ENCODE results near the gene GPC1.

GPC1 gene

DNA sequence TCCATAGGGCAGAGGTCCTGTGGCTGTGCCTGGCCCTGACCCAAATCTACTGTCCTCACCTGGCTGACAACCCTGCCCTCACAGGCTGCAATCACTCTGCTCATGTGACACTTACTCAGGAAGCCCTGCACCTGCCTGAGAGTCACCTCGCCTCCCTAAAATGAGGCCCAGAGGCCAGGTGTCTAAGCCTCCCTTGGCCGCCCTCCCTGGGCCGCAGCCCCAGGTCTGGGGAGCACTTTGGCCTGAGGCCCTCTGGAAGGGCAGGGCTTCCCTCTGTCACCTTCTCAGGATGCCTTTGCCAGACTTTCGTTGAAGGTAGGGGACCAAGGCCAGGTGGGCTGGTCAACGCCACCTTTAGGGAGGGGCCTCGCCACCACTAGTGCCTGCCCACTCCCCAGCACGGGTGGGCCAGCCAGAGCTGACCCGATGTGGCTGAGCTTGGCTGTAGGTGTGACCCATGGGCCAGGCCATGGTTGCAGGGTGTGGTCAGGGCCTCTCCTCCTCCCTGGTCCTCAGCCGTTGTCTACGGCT lies 6.1 kb upstream of the GPC1 start:
- Histone ChIP-seq H3K9ac (ENCODE audit: low read length) (no peak overlapping the region), H3K9me3 (ENCODE audit: low read length) (no peaks in the 10 kb centered on the region), H3K36me3 (ENCODE audit: insufficient read depth, low read length) (no peaks in the 10 kb centered on the region), H3K27me3 (ENCODE audit: control insufficient read depth in 1 of 2, insufficient read depth in 2 of 2, low read length in 2 of 2) (no peaks in the 10 kb centered on the region), H3K4me1 (ENCODE audit: insufficient read depth, low read length) (peaks cover 6% of the 10 kb centered on the region), H3K4me3 (ENCODE audit: low read depth in 1 of 2, low read length in 2 of 2) (no peak overlapping the region), H3K27ac (ENCODE audit: low read depth, low read length) (no peak overlapping the region)

DNA sequence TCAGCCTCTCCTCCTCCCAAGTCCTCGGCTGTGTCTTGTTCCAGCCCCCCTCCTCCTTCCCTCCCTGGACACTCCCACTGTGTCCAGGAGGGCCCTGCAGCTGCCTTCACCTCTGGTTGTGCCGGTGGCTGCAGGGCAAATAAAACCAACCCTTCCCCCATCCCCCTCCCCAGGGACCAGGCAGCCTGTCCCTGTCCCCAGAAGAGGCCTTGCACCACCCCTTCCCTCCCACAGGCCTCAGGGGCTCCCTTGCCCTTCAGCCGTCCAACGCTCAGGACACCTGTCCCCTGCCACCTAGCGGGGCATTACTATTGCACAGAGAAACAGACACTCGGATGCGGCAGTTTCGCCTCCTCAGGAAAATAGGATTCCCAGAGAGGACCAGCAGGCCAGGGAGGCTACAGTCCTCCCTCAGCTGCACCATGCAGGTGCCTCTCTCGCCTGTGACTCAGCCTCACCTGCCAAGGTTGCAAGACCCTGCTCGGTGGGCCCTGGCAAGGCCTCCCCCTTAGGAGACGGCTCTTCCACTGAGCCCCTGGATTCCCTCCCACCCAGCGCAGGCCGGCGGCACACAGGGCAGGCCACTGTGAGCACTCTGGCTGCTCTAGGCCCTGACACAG lies 5.5 kb upstream of the GPC1 start:
- Histone ChIP-seq H3K36me3 (ENCODE audit: insufficient read depth, low read length) (no peaks in the 10 kb centered on the region), H3K4me1 (ENCODE audit: insufficient read depth, low read length) (peaks cover 6% of the 10 kb centered on the region), H3K27me3 (ENCODE audit: control insufficient read depth in 1 of 2, insufficient read depth in 2 of 2, low read length in 2 of 2) (no peaks in the 10 kb centered on the region), H3K9me3 (ENCODE audit: low read length) (no peaks in the 10 kb centered on the region), H3K4me3 (ENCODE audit: low read depth in 1 of 2, low read length in 2 of 2) (no peak overlapping the region), H3K9ac (ENCODE audit: low read length) (no peak overlapping the region), H3K27ac (ENCODE audit: low read depth, low read length) (no peak overlapping the region)

DNA sequence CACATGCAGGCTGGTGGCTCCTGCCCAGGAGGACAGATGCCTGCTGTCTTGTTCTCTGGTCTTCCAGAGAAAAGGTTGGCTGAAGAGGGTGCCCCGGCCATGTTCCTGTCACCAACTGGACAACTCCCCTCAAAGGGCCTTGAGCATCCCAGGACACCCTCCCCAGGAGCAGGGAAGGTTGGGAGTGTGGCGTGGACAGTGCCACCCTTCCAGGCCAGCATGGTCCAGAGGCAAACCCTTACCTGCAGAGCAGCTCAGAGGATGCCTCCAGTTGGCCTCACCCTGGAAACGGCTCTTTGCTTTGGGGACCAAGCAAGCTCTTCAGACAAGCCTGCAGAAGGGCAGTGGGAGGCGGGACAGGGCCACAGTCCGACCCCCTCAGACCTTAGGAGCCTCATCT lies 4.9 kb upstream of the GPC1 start:
- peaks cover 6% of the 10 kb centered on the region for H3K4me1 ChIP-seq (ENCODE audit: insufficient read depth, low read length)
- no peaks in the 10 kb centered on the region for H3K36me3 ChIP-seq (ENCODE audit: insufficient read depth, low read length)
- no peak overlapping the region for H3K4me3 ChIP-seq (ENCODE audit: low read depth in 1 of 2, low read length in 2 of 2)
- H3K9me3 ChIP-seq (ENCODE audit: low read length): no peaks in the 10 kb centered on the region
- H3K27ac ChIP-seq (ENCODE audit: low read depth, low read length): no peak overlapping the region
- no peaks in the 10 kb centered on the region for H3K27me3 ChIP-seq (ENCODE audit: control insufficient read depth in 1 of 2, insufficient read depth in 2 of 2, low read length in 2 of 2)
- no peak overlapping the region for H3K9ac ChIP-seq (ENCODE audit: low read length)

DNA sequence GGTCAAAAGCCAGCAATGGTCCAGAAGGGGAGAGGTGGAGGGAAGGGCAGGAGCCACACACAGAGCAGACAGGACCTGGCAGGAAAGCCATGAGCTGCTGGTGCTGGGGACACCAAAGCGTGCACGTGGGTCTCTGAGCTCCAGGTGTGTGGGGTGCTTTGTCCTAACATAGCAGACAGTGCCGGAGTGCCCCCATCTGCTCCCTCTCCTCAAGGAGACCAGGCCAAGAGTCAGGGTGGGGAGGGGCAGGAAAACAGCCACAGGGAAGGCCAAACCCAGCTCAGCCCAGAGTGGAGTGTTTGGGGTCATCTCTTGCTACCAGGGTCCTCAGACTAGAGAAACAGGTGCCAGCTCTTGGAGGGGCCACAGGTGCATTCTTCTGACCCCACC lies 4.2 kb upstream of the GPC1 start:
- Histone ChIP-seq H3K9me3 (ENCODE audit: low read length) (no peaks in the 10 kb centered on the region), H3K4me3 (ENCODE audit: low read depth in 1 of 2, low read length in 2 of 2) (no peak overlapping the region), H3K27me3 (ENCODE audit: control insufficient read depth in 1 of 2, insufficient read depth in 2 of 2, low read length in 2 of 2) (no peaks in the 10 kb centered on the region)

DNA sequence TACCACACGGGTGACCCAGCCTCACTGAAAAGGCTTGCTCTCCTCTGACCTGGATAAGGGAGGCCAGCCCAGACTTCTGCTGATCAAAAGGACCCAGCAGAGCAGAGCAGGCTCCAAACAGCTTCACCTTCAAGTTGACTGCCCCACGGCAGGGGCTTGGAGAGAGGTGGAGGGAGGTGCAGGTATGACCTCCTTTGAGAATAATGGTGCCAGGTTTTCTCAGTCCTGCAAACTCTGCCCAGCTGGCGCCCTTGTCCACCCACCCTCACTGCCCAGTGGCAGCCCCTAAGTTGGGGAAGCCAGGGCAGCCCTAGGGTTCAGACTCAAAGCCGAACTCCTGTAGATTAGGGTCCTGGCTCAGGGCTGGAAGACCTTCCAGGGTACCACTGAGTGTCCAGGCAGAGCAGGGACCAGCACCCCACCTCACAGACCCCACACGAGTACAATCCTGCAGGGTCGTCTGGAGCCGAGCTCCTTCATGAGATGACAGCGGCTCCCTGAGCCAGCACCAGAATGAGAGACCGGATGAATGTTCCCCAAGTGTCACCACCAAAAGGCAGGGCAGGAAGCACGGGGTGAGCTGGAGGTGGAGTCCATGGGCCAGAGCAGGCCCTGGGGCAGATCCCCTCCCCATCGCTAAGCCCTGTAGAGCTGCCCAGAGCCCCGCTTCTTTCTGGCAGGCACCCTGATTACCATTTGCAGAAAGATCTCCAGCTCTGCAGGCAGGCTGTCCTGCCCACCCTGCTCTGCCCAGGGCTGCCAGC lies 3.6 kb upstream of the GPC1 start:
- peaks cover 0 to 4% of the 10 kb centered on the region in 2 donors for H3K27me3 ChIP-seq (ENCODE audit: control insufficient read depth in 1 of 2, insufficient read depth in 2 of 2, low read length in 2 of 2)
- no peak overlapping the region for H3K27ac ChIP-seq (ENCODE audit: low read depth, low read length)
- no peaks in the 10 kb centered on the region for H3K9me3 ChIP-seq (ENCODE audit: low read length)
- no peak overlapping the region for H3K4me3 ChIP-seq (ENCODE audit: low read depth in 1 of 2, low read length in 2 of 2)
- no peaks in the 10 kb centered on the region for H3K36me3 ChIP-seq (ENCODE audit: insufficient read depth, low read length)
- no peak overlapping the region for H3K9ac ChIP-seq (ENCODE audit: low read length)
- H3K4me1 ChIP-seq (ENCODE audit: insufficient read depth, low read length): peaks cover 10% of the 10 kb centered on the region

More for the DNA sequence above, 4.2 kb upstream of the GPC1 start:
- peaks cover 6% of the 10 kb centered on the region for H3K4me1 ChIP-seq (ENCODE audit: insufficient read depth, low read length)
- no peak overlapping the region for H3K9ac ChIP-seq (ENCODE audit: low read length)
- no peaks in the 10 kb centered on the region for H3K36me3 ChIP-seq (ENCODE audit: insufficient read depth, low read length)
- H3K27ac ChIP-seq (ENCODE audit: low read depth, low read length): no peak overlapping the region

DNA sequence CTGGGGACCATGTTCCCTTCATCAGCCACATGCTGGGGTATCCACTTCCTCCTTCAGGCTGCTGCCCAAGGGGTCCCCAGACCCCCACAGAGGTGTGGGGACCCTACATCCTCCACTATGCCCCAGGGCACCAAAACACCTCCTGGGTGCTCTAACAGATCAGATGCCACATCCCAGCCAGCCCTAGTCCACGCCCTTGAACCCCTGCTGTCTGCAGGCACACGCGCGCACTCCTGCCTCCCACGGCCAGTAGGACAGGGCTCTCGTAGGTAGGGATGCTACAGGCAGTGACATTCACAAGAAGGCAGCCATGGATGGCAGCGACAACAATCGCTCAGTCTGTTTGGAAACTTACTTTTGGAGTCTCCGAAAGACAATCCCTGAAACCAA lies 3.0 kb upstream of the GPC1 start:
- H3K27ac ChIP-seq (ENCODE audit: low read depth, low read length): no peak overlapping the region

DNA sequence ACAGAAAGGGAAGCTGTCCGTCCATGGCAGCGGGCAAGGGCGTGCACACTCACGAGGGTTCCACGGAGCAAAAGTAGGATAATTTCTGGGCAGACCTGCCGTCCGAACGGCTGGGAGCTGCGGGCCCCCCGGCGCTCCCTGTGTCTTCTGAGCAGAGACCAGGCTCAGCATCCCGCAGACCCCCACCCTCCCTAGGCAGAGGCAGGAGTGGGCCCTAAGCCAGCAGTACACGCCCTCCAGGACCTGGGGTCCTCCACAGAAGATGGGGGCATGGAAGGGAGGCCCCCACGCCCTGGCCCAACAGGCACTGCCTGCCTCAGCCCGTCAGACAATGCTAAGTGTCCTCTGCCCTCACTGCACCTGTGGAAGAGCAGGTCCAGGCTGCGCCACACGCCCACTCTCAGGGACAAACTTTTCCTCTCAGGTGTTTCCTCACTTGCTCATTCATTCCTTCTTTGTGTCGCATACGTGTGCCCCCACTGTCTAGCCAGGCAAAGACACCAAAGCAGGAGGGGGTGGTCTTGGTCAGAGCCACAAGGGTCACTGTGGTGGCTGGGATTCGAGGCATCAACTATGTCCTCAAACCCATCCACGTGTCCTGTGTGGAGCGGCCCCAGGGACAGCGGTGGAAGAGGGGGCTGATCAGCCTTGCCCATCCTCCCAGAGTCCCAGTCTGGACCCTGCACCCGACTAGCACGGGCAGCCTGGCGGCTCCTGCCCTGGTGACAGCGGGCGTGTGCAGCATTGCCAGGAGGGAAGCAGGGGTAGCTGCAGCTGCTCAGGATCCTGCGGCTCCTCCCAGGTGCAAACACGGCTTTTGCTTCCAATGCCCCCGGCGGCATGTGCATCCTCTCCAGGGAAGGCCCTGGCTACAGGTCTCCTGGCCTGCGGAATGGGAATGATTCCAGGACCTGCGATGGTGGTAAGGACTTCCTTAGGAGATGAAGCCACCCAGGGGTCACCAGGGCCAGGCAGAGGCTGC lies 2.4 kb upstream of the GPC1 start:
- Histone ChIP-seq H3K9ac (ENCODE audit: low read length) (no peak overlapping the region), H3K27ac (ENCODE audit: low read depth, low read length) (no peak overlapping the region)

More for the DNA sequence above, 3.0 kb upstream of the GPC1 start:
- H3K9me3 ChIP-seq (ENCODE audit: low read length): no peaks in the 10 kb centered on the region
- peaks cover 0 to 8% of the 10 kb centered on the region in 2 donors for H3K27me3 ChIP-seq (ENCODE audit: control insufficient read depth in 1 of 2, insufficient read depth in 2 of 2, low read length in 2 of 2)
- H3K36me3 ChIP-seq (ENCODE audit: insufficient read depth, low read length): no peaks in the 10 kb centered on the region
- peaks cover 16% of the 10 kb centered on the region for H3K4me1 ChIP-seq (ENCODE audit: insufficient read depth, low read length)
- no peak overlapping the region for H3K9ac ChIP-seq (ENCODE audit: low read length)
- H3K4me3 ChIP-seq (ENCODE audit: low read depth in 1 of 2, low read length in 2 of 2): no peak overlapping the region

DNA sequence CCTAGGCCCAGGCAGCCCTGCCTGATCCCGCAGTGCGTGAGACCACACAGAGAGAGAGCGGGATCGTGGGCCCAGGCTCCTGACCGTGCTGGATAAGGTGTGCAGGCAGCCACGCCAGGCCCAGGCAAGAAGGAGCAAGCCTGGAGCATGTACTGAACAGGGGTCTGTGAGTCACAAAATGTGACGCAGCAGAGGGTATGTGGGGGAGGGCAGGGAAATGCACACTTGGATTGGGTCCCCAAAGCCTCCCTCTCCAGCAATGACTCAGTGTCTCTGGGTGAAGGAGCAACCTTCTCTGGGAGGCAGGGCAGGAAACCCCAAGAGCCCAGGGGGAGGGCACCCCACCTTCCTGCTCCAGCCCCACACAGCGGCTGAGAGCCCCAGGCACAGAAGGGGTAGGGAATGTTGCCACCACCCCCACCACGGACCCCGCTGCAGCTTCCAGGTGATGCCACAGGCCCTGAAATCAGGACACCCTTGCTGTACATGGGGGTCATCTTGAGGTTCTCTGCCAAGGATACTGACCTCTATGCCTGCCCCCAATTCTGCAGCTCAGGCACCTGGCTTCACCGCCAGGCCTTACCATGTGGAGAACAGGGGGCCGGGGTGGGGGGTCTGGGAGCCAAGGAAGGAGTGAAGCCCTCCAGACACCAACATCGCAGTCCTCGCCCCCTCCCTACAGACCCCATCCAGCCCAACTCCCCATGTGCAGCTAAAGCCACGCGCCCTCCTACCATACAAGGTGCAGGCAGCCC lies 1.3 kb upstream of the GPC1 start:
- Histone ChIP-seq H3K9ac (ENCODE audit: low read length) (no peak overlapping the region), H3K27me3 (ENCODE audit: control insufficient read depth in 1 of 2, insufficient read depth in 2 of 2, low read length in 2 of 2) (peaks cover 0 to 8% of the 10 kb centered on the region in 2 donors), H3K4me1 (ENCODE audit: insufficient read depth, low read length) (peaks cover 31% of the 10 kb centered on the region), H3K9me3 (ENCODE audit: low read length) (no peaks in the 10 kb centered on the region), H3K4me3 (ENCODE audit: low read depth in 1 of 2, low read length in 2 of 2) (peak overlapping the region; percentile 52 to 57), H3K36me3 (ENCODE audit: insufficient read depth, low read length) (no peaks in the 10 kb centered on the region), H3K27ac (ENCODE audit: low read depth, low read length) (peak overlapping the region; percentile 95)

More for the DNA sequence above, 2.4 kb upstream of the GPC1 start:
- peaks cover 22% of the 10 kb centered on the region for H3K4me1 ChIP-seq (ENCODE audit: insufficient read depth, low read length)
- H3K36me3 ChIP-seq (ENCODE audit: insufficient read depth, low read length): no peaks in the 10 kb centered on the region
- H3K27me3 ChIP-seq (ENCODE audit: control insufficient read depth in 1 of 2, insufficient read depth in 2 of 2, low read length in 2 of 2): peaks cover 0 to 8% of the 10 kb centered on the region in 2 donors
- H3K9me3 ChIP-seq (ENCODE audit: low read length): no peaks in the 10 kb centered on the region
- no peak overlapping the region for H3K4me3 ChIP-seq (ENCODE audit: low read depth in 1 of 2, low read length in 2 of 2)

DNA sequence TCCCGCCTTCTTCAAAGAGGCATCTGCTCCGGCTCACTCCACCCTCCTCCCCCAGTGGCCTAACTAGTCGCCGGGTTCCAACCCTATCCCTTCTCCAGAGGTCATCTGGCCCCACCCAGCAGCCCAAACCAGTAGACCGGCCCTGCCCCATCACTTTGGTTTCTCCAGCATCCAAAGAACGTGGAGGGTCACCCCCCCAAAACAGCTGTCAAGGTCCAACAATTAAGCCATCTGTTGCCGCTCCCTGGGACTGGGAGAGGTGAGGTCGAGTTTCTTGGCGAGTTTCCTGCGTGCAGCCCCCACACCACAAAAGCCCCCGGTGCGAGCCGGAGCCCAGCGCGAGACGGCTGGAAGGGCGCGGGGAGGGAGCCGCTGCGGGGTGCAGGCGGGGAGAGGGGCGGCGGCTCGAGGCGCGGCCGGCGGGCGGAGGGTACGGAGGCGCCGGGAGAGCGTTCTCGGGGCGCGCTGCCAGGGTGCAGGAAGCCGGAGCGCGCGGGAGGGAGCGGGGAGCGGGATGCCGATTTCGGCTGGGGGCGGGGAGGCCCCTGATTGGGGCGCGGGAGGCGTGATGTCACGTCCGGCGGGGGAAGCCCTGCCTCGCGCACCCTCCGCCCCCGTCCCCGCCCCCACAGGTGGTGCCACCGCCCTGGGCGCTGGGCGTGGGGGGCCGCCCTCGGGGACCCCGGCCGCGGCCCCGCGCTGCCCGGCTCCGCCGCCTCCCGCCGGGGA lies 571 bp upstream of the GPC1 start:
- no peaks in the 10 kb centered on the region for H3K36me3 ChIP-seq (ENCODE audit: insufficient read depth, low read length)
- peak overlapping the region; percentile 52 to 57 for H3K4me3 ChIP-seq (ENCODE audit: low read depth in 1 of 2, low read length in 2 of 2)
- H3K27ac ChIP-seq (ENCODE audit: low read depth, low read length): peak overlapping the region; percentile 95
- H3K9me3 ChIP-seq (ENCODE audit: low read length): no peaks in the 10 kb centered on the region
- H3K4me1 ChIP-seq (ENCODE audit: insufficient read depth, low read length): peaks cover 31% of the 10 kb centered on the region
- H3K9ac ChIP-seq (ENCODE audit: low read length): no peak overlapping the region
- peaks cover 0 to 8% of the 10 kb centered on the region in 2 donors for H3K27me3 ChIP-seq (ENCODE audit: control insufficient read depth in 1 of 2, insufficient read depth in 2 of 2, low read length in 2 of 2)

DNA sequence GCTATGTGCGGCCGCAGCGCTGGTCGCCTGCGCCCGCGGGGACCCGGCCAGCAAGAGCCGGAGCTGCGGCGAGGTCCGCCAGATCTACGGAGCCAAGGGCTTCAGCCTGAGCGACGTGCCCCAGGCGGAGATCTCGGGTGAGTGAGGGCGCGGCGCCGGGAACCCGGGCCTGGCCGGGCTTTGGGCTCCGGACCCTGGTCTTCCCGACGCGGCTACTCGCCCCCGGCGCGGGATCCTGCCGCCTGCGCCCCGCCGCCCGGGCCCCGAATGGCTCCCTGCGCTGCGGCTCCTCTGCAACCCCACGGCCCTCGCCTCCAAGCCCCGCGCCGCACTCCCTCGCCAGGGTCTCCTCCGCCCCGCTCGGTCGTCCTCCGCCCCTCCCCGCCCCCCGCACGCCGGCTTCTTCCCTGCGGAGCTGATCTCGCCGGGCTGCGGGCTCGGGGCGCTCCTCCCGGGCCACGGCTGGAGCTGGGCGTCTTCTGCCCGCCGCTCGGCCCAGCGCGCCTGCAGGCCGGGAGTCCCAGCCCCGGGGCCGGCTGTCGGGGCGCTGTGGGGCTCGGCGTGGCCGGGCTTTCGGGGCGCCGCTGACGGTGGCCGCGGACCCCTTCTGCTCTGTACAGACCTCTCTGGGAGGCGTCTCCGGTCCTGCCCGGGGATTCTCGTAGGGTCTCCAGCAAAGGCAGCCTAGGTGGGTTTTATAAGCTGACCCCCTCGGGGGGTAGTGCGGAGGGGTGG lies 652 bp downstream of the GPC1 start:
- H3K9ac ChIP-seq (ENCODE audit: low read length): peak overlapping the region; percentile 21
- no peaks in the 10 kb centered on the region for H3K36me3 ChIP-seq (ENCODE audit: insufficient read depth, low read length)
- H3K4me1 ChIP-seq (ENCODE audit: insufficient read depth, low read length): peaks cover 31% of the 10 kb centered on the region

More for the DNA sequence above, 652 bp downstream of the GPC1 start:
- peak overlapping the region; percentile 75 for H3K27ac ChIP-seq (ENCODE audit: low read depth, low read length)
- H3K27me3 ChIP-seq (ENCODE audit: control insufficient read depth in 1 of 2, insufficient read depth in 2 of 2, low read length in 2 of 2): peaks cover 0 to 8% of the 10 kb centered on the region in 2 donors
- peak overlapping the region; percentile 35 to 68 for H3K4me3 ChIP-seq (ENCODE audit: low read depth in 1 of 2, low read length in 2 of 2)
- no peaks in the 10 kb centered on the region for H3K9me3 ChIP-seq (ENCODE audit: low read length)

Data from muscle layer of colon (tissue), 2 donors.